Measurements from ENCODE around the gene AKAP8. TPM values are rescaled to one million over a fixed set of nuclear protein-coding genes. Genes with fewer than 3 reads are reported as not detected.

AKAP8 gene
- total and polyA plus RNA-seq, 2 experiments from 2014 or later: 18.6 to 22.9 TPM

GRCh38 chr19:15426485-15427349 lies 47.1 kb upstream of the AKAP8 start:
- Histone ChIP-seq H3K4me1 (ENCODE audit: insufficient read depth) (peaks cover 10% of the 10 kb centered on the region), H3K27me3 (no peaks in the 10 kb centered on the region), H3K79me2 (peaks cover 38% of the 10 kb centered on the region), H4K20me1 (ENCODE audit: insufficient read depth, poor library complexity, severe bottlenecking) (no peaks in the 10 kb centered on the region), H3K4me2 (no peak overlapping the region), H3K36me3 (replicated peaks; ENCODE audit: insufficient read depth, low read depth) (no peaks in the 10 kb centered on the region), H3K9me3 (ENCODE audit: low read depth) (no peaks in the 10 kb centered on the region), H3K4me3 (no peak overlapping the region), H2AFZ (no peak overlapping the region), H3K9me2 (replicated peaks; ENCODE audit: insufficient read depth) (no peaks in the 10 kb centered on the region), H3K27ac (no peak overlapping the region)
- TF ChIP-seq EZH2phosphoT487 (IDR thresholded peaks at IDR 0.05; ENCODE audit: low read depth, severe bottlenecking, unreplicated experiment) (no peak), CTCF (IDR thresholded peaks at IDR 0.05; ENCODE audit: poor library complexity) (no peak)
- 91% methylated on average over 16 of the region's 16 CpGs for WGBS (ENCODE audit: low lambda C conversion rate, missing lambda C conversion rate)
- no peak for DNase-seq (ENCODE audit: low spot score)

- H3K27ac ChIP-seq: no peak overlapping the region
- peaks cover 26% of the 10 kb centered on the region for H3K79me2 ChIP-seq
- no peaks in the 10 kb centered on the region for H3K9me2 ChIP-seq (replicated peaks; ENCODE audit: insufficient read depth)
- no peaks in the 10 kb centered on the region for H4K20me1 ChIP-seq (ENCODE audit: insufficient read depth, poor library complexity, severe bottlenecking)
- no peaks in the 10 kb centered on the region for H3K4me1 ChIP-seq (ENCODE audit: insufficient read depth)
- no peak for TF ChIP-seq CTCF (IDR thresholded peaks at IDR 0.05; ENCODE audit: poor library complexity)
- TF ChIP-seq EZH2phosphoT487 (IDR thresholded peaks at IDR 0.05; ENCODE audit: low read depth, severe bottlenecking, unreplicated experiment): no peak
- no peak for TF ChIP-seq EZH2 (IDR thresholded peaks at IDR 0.05; ENCODE audit: borderline replicate concordance)
- no peak overlapping the region for H3K4me3 ChIP-seq
- no peaks in the 10 kb centered on the region for H3K36me3 ChIP-seq (replicated peaks; ENCODE audit: insufficient read depth, low read depth)
- H3K9me3 ChIP-seq (ENCODE audit: low read depth): no peaks in the 10 kb centered on the region
- no peak overlapping the region for H2AFZ ChIP-seq
- no peak for DNase-seq (ENCODE audit: low spot score)
- 98% methylated on average over 33 of the region's 36 CpGs for WGBS (ENCODE audit: low lambda C conversion rate, missing lambda C conversion rate)
- no peaks in the 10 kb centered on the region for H3K27me3 ChIP-seq
- no peak overlapping the region for H3K4me2 ChIP-seq
Observed at GRCh38 chr19:15425321-15425950, 45.8 kb upstream of the AKAP8 start.

- Histone ChIP-seq H3K9me2 (replicated peaks; ENCODE audit: insufficient read depth) (no peaks in the 10 kb centered on the region), H4K20me1 (ENCODE audit: insufficient read depth, poor library complexity, severe bottlenecking) (no peaks in the 10 kb centered on the region), H2AFZ (no peak overlapping the region), H3K4me1 (ENCODE audit: insufficient read depth) (no peaks in the 10 kb centered on the region), H3K27ac (no peak overlapping the region), H3K36me3 (replicated peaks; ENCODE audit: insufficient read depth, low read depth) (no peaks in the 10 kb centered on the region), H3K9me3 (ENCODE audit: low read depth) (no peaks in the 10 kb centered on the region), H3K4me3 (no peak overlapping the region), H3K79me2 (peaks cover 19% of the 10 kb centered on the region), H3K27me3 (no peaks in the 10 kb centered on the region), H3K4me2 (no peak overlapping the region)
- no peak for TF ChIP-seq CTCF (IDR thresholded peaks at IDR 0.05; ENCODE audit: poor library complexity)
- no peak for TF ChIP-seq EZH2phosphoT487 (IDR thresholded peaks at IDR 0.05; ENCODE audit: low read depth, severe bottlenecking, unreplicated experiment)
- no peak for TF ChIP-seq EZH2 (IDR thresholded peaks at IDR 0.05; ENCODE audit: borderline replicate concordance)
- WGBS (ENCODE audit: low lambda C conversion rate, missing lambda C conversion rate): 98% methylated on average over 38 of the region's 38 CpGs
- no peak for DNase-seq (ENCODE audit: low spot score)
Observed at GRCh38 chr19:15424692-15425272, 45.2 kb upstream of the AKAP8 start.
